Hepatocyte (in vitro differentiated cells): ENCODE results near the gene DNAAF9. TPM values are rescaled to one million over a fixed set of nuclear protein-coding genes. Genes with fewer than 3 reads are reported as not detected.

ENCODE experiments used
- DNase-seq: peaks from one replicate; pipeline ENCODE4 v3.0.0-alpha.2; 2016; ENCODE audit warnings: low spot score
- H2AFZ ChIP-seq: fragments of 200-600 bp; sonication (generic); 2 replicates; pipeline ENCODE4 v1.6.0; 2016; ENCODE audit warnings: antibody characterized with exemption, mild to moderate bottlenecking
- H3K27ac ChIP-seq: fragments of 200-600 bp; sonication (generic); 2 replicates; pipeline ENCODE4 v1.5.1; 2016; ENCODE audit warnings: mild to moderate bottlenecking
- H3K27me3 ChIP-seq: fragments of 200-600 bp; sonication (generic); 2 replicates; pipeline ENCODE4 v1.6.1; 2016
- H3K36me3 ChIP-seq: fragments of 200-600 bp; sonication (generic); replicated peaks from 2 replicates; pipeline ENCODE4 v1.5.1; 2016; ENCODE audit warnings: low read depth; ENCODE audit not compliant: insufficient read depth
- H3K4me1 ChIP-seq: fragments of 200-600 bp; sonication (generic); 2 replicates; pipeline ENCODE4 v1.5.1; 2016; ENCODE audit warnings: mild to moderate bottlenecking, moderate library complexity; ENCODE audit not compliant: insufficient read depth
- H3K4me2 ChIP-seq: fragments of 200-600 bp; sonication (generic); 2 replicates; pipeline ENCODE4 v1.6.0; 2016
- H3K4me3 ChIP-seq: fragments of 200-600 bp; sonication (generic); 2 replicates; pipeline ENCODE4 v1.5.1; 2016; ENCODE audit warnings: mild to moderate bottlenecking
- H3K79me2 ChIP-seq: fragments of 200-600 bp; sonication (generic); 2 replicates; pipeline ENCODE4 v1.6.0; 2017; ENCODE audit warnings: mild to moderate bottlenecking
- H3K9me2 ChIP-seq: fragments of 200-600 bp; sonication (generic); replicated peaks from 2 replicates; pipeline ENCODE4 v1.6.0; 2017; ENCODE audit warnings: mild to moderate bottlenecking; ENCODE audit not compliant: insufficient read depth
- H3K9me3 ChIP-seq: fragments of 200-600 bp; sonication (generic); 2 replicates; pipeline ENCODE4 v1.5.1; 2016; ENCODE audit warnings: low read depth, mild to moderate bottlenecking
- H4K20me1 ChIP-seq: fragments of 200-600 bp; sonication (generic); 2 replicates; pipeline ENCODE4 v1.6.0; 2016; ENCODE audit warnings: mild to moderate bottlenecking; ENCODE audit not compliant: insufficient read depth, poor library complexity, severe bottlenecking
- CTCF ChIP-seq: fragments of 200-600 bp; sonication (generic); IDR thresholded peaks from 2 replicates; pipeline ENCODE4 v1.5.1; 2016; ENCODE audit warnings: antibody characterized with exemption, mild to moderate bottlenecking; ENCODE audit not compliant: poor library complexity
- EZH2 ChIP-seq: fragments of 200-600 bp; sonication (generic); IDR thresholded peaks from 2 replicates; pipeline ENCODE4 v1.6.1; 2016; ENCODE audit warnings: antibody characterized with exemption, mild to moderate bottlenecking, borderline replicate concordance
- EZH2phosphoT487 ChIP-seq: fragments of 200-600 bp; sonication (generic); IDR thresholded peaks from one replicate; pipeline ENCODE4 v1.6.1; 2018; ENCODE audit warnings: antibody characterized with exemption, mild to moderate bottlenecking, low read depth, moderate library complexity; ENCODE audit not compliant: unreplicated experiment, severe bottlenecking
- WGBS: methylation state at CpG from one replicate; pipeline ENCODE4 v1.1.6; 2016; ENCODE audit warnings: low lambda C conversion rate; ENCODE audit errors: missing lambda C conversion rate; 5-methylcytosine and 5-hydroxymethylcytosine counted together
- polyA plus RNA-seq: library from polyadenylated mRNA; unstranded; fragments of >200 nt; fragmentation: Nextera tagmentation; extraction: Ambion mirVana; gene quantifications from 2 replicates; pipeline ENCODE4 v1.2.1, GENCODE V29; 2016
- total RNA-seq: library from RNA; depleted of rRNA; stranded (reverse); fragments of >200 nt; gene quantifications from 2 replicates; pipeline ENCODE4 v1.2.3, GENCODE V29; 2014

DNAAF9 gene
- total and polyA plus RNA-seq, 2 experiments from 2014 or later, result 4.7 to 11.9 TPM

DNA sequence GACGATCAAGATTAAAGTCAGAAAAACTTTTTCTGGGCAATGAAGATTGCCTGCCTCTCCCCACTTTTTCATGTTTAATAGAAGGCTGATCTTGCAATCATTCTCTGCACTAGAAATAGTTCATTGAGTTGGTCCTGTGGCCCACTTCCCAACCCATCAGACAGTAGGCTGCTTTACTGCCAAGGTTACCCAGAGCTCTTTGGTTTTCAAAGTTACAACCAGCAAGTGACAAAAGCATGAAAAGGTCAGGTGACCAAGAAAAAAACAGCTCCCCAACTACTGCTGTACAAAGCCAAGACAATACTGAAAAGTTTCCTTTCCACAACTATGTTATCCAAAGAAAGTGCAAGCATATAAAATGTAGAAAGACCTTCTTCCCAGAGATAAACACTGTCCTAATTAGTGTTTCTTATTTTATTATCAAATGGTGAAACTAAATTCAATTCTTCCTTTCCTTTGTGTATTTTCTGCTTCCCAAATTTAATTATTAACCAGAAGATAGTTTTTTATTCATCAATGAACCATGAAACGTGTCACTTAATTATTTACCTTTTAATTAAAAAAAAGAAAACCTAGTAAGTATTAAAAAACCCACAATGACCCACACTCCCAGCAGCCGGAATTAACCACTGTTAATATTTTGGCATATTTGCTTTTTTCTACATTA, 16.6 kb downstream of the DNAAF9 start:
- no peaks in the 10 kb centered on the region for H3K27me3 ChIP-seq
- no peak for TF ChIP-seq EZH2
- TF ChIP-seq EZH2phosphoT487, result no peak
- TF ChIP-seq CTCF, result no peak
- no peak for DNase-seq
- H3K79me2 ChIP-seq, result peaks cover 94% of the 10 kb centered on the region
- H3K27ac ChIP-seq, result no peak overlapping the region
- no peak overlapping the region for H3K4me2 ChIP-seq
- H2AFZ ChIP-seq, result no peak overlapping the region
- no peaks in the 10 kb centered on the region for H3K4me1 ChIP-seq
- H4K20me1 ChIP-seq, result peaks cover 10% of the 10 kb centered on the region
- WGBS, result 91% methylated on average over 3 of the region's 3 CpGs
- no peak overlapping the region for H3K4me3 ChIP-seq
- no peaks in the 10 kb centered on the region for H3K9me3 ChIP-seq
- H3K9me2 ChIP-seq, result no peaks in the 10 kb centered on the region
- H3K36me3 ChIP-seq, result no peaks in the 10 kb centered on the region

GRCh38 chr20:3383878-3384495, 23.5 kb downstream of the DNAAF9 start:
- 99% methylated on average over 7 of the region's 7 CpGs for WGBS
- H3K79me2 ChIP-seq, result peaks cover 80% of the 10 kb centered on the region
- H3K27me3 ChIP-seq, result no peaks in the 10 kb centered on the region
- no peaks in the 10 kb centered on the region for H3K36me3 ChIP-seq
- DNase-seq, result no peak
- H2AFZ ChIP-seq, result no peak overlapping the region
- no peak for TF ChIP-seq EZH2phosphoT487
- TF ChIP-seq CTCF, result no peak
- no peak for TF ChIP-seq EZH2
- H3K27ac ChIP-seq, result no peak overlapping the region
- H3K9me3 ChIP-seq, result no peaks in the 10 kb centered on the region
- H3K4me2 ChIP-seq, result no peak overlapping the region
- H4K20me1 ChIP-seq, result peaks cover 34% of the 10 kb centered on the region
- no peaks in the 10 kb centered on the region for H3K4me1 ChIP-seq
- no peak overlapping the region for H3K4me3 ChIP-seq
- H3K9me2 ChIP-seq, result no peaks in the 10 kb centered on the region

- 94% methylated on average over 3 of the region's 3 CpGs for WGBS
- Histone ChIP-seq H3K36me3 (no peaks in the 10 kb centered on the region), H3K9me2 (no peaks in the 10 kb centered on the region), H3K4me1 (no peaks in the 10 kb centered on the region), H3K27ac (no peak overlapping the region), H3K4me3 (no peak overlapping the region), H4K20me1 (peaks cover 34% of the 10 kb centered on the region), H3K79me2 (peaks cover 68% of the 10 kb centered on the region), H3K27me3 (no peaks in the 10 kb centered on the region), H3K9me3 (no peaks in the 10 kb centered on the region), H2AFZ (no peak overlapping the region), H3K4me2 (no peak overlapping the region)
- TF ChIP-seq EZH2 (no peak), CTCF (no peak), EZH2phosphoT487 (no peak)
- DNase-seq, result no peak
Observed at GRCh38 chr20:3382836-3383235, 24.6 kb downstream of the DNAAF9 start.
